Ovary (tissue), 3 donors: ENCODE results near the gene SLC25A43.
A peak's percentile ranks its signal among the peaks of the same experiment; 100 is the strongest.

ENCODE experiments used
- CTCF ChIP-seq, 3 donors: fragments of 450-650 bp in 2 of 3; fragments of 200-600 bp in 1 of 3; IDR thresholded peaks; one replicate each; pipeline versions ENCODE4 v1.5.1 to v1.8.0; 2016 to 2022; ENCODE audit warnings: antibody characterized with exemption in 3 of 3, mild to moderate bottlenecking in 1 of 3
- POLR2A ChIP-seq: fragments of 450-650 bp; IDR thresholded peaks from one replicate; pipeline ENCODE4 v1.6.1; 2017; ENCODE audit warnings: antibody characterized with exemption, mild to moderate bottlenecking, moderate library complexity
- donor health status: DM: no; HTN: no; CAD: no.

- no peak for TF ChIP-seq CTCF (IDR thresholded peaks at IDR 0.05)
- TF ChIP-seq POLR2A: peak; percentile 81
Observed at GRCh38 chrX:119467842-119468550, 68.9 kb downstream of the SLC25A43 start, which contains the start of gene SLC25A5.
